AG04449 (cell line): ENCODE data around the gene RASL12.
A peak's percentile ranks its signal among the peaks of the same experiment; 100 is the strongest.
"Not testable (repeated sequence)": the region's sequence is repeated elsewhere in the genome, so short reads cannot be mapped to it uniquely, and the experiment has no call there.

Experiments
- CTCF ChIA-PET: fragments of 350-600 bp; formaldehyde crosslinking; extraction: SDS; loops from one replicate; lab custom pipeline; 2021; ENCODE audit warnings: antibody characterized with exemption; lab: Yijun Ruan, JAX
- POLR2A ChIA-PET: fragments of 400-600, 350-600 bp; formaldehyde crosslinking; extraction: SDS; loops from one replicate; lab custom pipeline; 2020; ENCODE audit warnings: antibody characterized with exemption, inconsistent platforms; lab: Yijun Ruan, JAX
- DNase-seq: peaks from one replicate; pipeline ENCODE4 v3.0.0-alpha.2; 2010; ENCODE audit warnings: low read depth, low spot score
- H3K4me3 ChIP-seq: 2 replicates; pipeline ENCODE4 v1.5.1; 2011; ENCODE audit warnings: low read depth, mild to moderate bottlenecking, control low read depth, low read length
- TF ChIP-seq, protein P1 (sequence below): IDR thresholded peaks from one replicate; pipeline ENCODE4 v1.5.1; 2011; ENCODE audit warnings: mild to moderate bottlenecking, moderate library complexity, low read length, control low read depth, inconsistent platforms; ENCODE audit not compliant: insufficient read depth; ENCODE audit errors: missing control alignments

The RASL12 gene

DNA sequence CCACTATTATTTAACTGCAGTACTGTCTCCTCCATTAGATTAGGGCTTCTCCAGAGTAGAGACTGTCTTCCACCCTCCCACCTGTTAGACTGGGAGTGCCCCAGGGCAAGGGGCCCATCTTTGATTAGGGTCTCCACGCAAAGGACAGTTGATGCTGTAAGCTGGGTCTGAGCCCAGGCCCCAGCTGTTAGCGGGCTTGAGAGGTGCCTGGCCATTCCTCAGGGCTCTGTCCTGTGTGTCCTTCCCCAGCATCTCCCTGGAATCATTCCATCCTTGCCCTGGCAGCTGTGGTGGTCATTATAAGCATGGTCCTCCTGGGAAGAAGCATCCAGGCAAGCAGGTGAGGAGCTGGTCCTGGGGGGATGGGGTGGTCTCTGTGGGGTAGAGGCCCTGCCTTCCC lies 16.5 kb downstream of the RASL12 start:
- no peak for DNase-seq
- no peak overlapping the region for H3K4me3 ChIP-seq
- POLR2A ChIA-PET, result interaction anchor here (0.5 kb wide), 1 partner anchor 348 kb away, joined by 3 read pairs; no protein-coding TSS in a partner anchor
- TF ChIP-seq, protein P1, sequence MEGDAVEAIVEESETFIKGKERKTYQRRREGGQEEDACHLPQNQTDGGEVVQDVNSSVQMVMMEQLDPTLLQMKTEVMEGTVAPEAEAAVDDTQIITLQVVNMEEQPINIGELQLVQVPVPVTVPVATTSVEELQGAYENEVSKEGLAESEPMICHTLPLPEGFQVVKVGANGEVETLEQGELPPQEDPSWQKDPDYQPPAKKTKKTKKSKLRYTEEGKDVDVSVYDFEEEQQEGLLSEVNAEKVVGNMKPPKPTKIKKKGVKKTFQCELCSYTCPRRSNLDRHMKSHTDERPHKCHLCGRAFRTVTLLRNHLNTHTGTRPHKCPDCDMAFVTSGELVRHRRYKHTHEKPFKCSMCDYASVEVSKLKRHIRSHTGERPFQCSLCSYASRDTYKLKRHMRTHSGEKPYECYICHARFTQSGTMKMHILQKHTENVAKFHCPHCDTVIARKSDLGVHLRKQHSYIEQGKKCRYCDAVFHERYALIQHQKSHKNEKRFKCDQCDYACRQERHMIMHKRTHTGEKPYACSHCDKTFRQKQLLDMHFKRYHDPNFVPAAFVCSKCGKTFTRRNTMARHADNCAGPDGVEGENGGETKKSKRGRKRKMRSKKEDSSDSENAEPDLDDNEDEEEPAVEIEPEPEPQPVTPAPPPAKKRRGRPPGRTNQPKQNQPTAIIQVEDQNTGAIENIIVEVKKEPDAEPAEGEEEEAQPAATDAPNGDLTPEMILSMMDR, result no peak
- CTCF ChIA-PET, result interaction anchor here (1.0 to 8.0 kb wide), 9 partner anchors 8 to 52 kb away, joined by 3 to 338 read pairs (median 10); partner anchors contain the start of genes KBTBD13, RASL12 and SLC51B

DNA sequence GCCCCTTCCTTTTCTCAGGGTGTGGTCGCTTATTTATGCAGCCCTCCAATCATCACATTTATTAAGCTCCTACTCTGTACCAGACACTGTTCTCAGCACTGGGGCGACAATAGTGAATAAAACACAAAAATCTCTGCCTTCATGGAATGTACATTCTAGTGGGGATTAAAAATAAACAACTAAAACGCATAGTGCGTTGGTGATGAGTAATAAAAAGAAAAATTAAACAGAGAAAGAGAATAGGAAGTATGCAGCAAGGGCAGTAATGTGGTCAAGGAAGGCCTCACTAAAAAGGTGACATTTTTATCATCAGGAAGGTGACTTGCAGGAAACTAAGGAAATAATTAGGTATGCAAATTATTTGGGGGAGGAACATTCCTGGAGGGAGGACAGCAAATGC lies 17.5 kb downstream of the RASL12 start:
- ChIA-PET POLR2A (no interaction called here), CTCF (interaction anchor here (0.7 to 8.0 kb wide), 5 partner anchors 7 to 53 kb away, joined by 3 to 338 read pairs (median 133); partner anchors contain the start of genes KBTBD13, RASL12 and SLC51B)
- H3K4me3 ChIP-seq, result no peak overlapping the region
- TF ChIP-seq, protein P1, result no peak
- DNase-seq, result no peak

DNA sequence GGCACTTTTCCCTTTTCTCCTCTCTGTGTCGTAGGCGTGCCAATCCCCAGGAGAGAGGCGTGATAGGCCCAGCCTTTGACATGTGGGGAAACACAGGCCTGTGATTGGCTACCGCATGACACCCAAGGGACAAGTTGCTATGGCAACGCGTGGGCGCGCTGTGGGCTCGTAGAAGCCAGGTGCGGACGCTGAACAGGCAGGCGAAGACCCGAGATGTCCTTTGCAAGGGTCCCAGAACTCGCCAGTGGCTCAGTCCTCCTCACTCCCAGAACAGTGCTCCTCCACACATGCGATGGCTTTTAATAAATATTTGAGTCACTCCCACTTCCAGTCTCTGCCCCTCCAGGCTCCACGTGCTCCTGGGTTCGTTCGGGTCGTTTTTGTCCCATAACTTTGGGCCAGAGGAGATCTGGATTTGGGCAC lies 18.4 kb downstream of the RASL12 start:
- CTCF ChIA-PET, result interaction anchor here (7.5 to 8.0 kb wide), 3 partner anchors 17 to 54 kb away, joined by 133 to 338 read pairs (median 135); partner anchors contain the start of genes KBTBD13 and RASL12
- peak; percentile 50 for DNase-seq
- POLR2A ChIA-PET, result no interaction called here
- TF ChIP-seq, protein P1, result no peak
- H3K4me3 ChIP-seq, result peak overlapping the region; percentile 47

DNA sequence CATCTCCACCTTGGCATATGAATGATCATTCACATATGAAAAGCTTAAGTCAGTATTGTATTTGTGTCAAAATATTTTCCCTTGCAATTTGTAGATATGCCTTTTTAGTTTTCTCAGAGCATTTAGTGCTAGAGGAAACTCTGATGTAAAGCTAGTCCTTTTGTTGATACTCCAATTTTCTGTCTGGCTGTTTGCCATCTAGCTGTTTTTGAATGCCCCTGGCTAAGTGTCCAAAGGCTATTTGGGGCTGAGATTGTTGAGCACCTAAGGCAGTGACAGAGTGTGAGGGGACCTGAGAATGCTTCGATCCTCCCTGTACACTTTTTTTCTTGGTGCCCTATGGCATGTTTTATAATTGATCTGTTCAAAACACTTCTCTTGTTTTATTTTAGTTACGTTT lies 19.6 kb downstream of the RASL12 start:
- POLR2A ChIA-PET, result no interaction called here
- DNase-seq, result no peak
- CTCF ChIA-PET, result interaction anchor here (0.6 to 0.9 kb wide), 4 partner anchors 13 to 213 kb away, joined by 3 to 5 read pairs (median 3); no protein-coding TSS in a partner anchor
- H3K4me3 ChIP-seq, result no peak overlapping the region
- TF ChIP-seq, protein P1, result no peak

DNA sequence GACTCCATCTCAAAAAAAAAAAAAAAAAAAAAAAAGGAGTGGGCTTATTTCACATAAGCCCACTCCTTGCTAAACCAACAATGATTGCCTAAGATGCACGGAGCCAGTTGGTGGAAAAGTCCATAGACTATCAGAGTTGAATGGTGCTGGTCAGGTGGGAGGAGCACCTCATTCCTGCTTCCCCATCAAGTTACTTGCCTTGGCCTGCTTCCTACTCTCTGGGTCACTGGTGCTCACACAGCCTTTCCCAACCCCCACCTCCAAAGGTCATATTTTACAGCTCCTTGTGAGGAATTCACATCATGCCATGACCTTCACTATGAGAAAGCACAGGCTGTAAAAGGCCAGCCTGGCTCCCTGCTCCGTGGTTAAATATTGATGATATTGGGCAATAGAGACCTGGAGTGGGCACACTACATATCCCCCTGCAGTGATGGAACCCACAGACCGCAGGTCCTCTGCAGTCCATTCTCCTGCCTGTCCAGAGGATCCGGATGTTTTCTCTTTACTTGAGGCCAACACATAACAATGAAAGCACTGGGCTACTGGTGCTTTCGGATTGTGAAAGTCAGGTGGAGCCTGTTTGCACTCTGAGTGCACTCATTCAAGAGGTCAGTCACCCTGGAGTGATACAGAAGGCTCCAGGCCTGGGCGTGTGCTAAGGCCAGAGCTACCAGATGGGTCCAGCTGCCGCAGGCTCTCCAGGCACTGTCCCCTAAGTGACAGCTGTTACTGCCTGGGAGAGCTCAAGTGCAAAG lies 22.9 kb downstream of the RASL12 start, which contains the start of gene SLC51B:
Gene SLC51B, plus strand, starts transcription at position 664 of the 758 bp plus-strand sequence. CDS start 4,618 bp downstream, outside the sequence.
- ChIA-PET POLR2A (interaction anchor here (0.5 kb wide), 1 partner anchor 260 kb away, joined by 3 read pairs; the partner anchor contains the start of gene RNU5B-1), CTCF (interaction anchor here (0.7 to 6.4 kb wide), 6 partner anchors 8 to 39 kb away, joined by 3 to 53 read pairs (median 12); partner anchors contain the start of gene KBTBD13)
- TF ChIP-seq, protein P1, result no peak
- no peak within 1 kb of the TSS for H3K4me3 ChIP-seq
- no peak for DNase-seq

DNA sequence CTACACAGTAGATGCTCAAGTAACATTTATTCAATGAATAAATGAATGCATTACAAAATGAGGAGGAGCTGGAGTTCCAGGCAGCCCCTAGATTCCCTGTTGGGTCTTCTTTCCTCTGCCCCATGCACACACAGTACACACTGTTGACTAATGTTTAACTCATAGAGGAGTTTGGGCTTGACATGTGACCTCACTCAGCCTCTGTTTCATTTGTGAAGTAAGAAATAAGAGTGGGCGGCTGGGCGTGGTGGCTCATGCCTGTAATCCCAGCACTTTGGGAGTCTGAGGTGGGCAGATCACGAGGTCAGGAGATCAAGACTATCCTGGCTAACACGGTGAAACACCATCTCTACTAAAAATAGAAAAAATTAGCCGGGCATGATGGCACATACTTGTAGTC lies 23.6 kb downstream of the RASL12 start:
- ChIA-PET CTCF (interaction anchor here (0.7 to 6.4 kb wide), 6 partner anchors 9 to 40 kb away, joined by 3 to 53 read pairs (median 12); partner anchors contain the start of gene KBTBD13), POLR2A (interaction anchor here (0.5 kb wide), 1 partner anchor 260 kb away, joined by 3 read pairs; the partner anchor contains the start of gene RNU5B-1)
- not testable (repeated sequence) for H3K4me3 ChIP-seq, DNase-seq
